C1 segment of cervical spinal cord (tissue), 14 donors: Measurements from ENCODE around the gene MGAT2.
"Not testable (repeated sequence)": the region's sequence is repeated elsewhere in the genome, so short reads cannot be mapped to it uniquely, and the experiment has no call there.

Source experiments
- DNase-seq, 14 donors: peaks; one replicate each; lab custom pipeline; 2025; lab: John Stamatoyannopoulos, UW

MGAT2 gene

DNA sequence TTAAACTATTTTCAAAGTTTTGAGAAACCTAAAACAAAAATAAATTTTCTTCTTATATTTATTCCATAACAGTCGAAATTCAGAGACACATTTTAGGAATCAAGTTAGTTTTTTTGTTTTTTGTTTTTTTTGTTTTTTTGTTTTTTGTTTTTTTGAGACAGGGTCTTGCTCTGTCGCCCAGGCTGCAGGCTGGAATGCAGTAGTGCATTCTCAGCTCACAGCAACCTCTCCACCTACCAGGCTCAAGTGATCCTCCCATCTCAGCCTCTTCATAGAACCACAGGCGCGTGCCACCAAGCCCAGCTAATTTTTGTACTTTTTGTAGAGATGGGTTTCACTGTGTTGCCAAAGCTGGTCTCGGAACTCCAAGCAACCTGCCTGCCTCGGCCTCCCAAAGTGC, 32.9 kb downstream of the MGAT2 start:
- DNase-seq, result no peak

DNA sequence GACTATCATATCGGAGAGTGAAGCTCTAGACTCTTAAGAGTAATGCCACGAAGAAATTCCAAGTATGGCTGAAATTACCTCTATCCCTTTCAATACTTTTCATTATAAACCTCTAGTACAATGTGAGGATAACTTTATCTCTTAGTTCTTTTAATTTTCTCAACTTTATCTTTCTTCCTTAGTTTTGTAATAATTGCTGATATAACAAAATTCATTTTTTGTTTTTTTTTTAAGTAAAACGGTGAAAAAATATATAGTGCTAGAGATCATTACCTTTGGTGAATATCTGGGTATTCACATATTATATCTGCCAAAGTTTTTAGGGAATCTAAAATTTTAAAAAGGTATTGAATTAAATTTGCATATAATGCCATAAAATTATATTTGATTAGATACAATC, 33.9 kb downstream of the MGAT2 start:
- no peak for DNase-seq

DNA sequence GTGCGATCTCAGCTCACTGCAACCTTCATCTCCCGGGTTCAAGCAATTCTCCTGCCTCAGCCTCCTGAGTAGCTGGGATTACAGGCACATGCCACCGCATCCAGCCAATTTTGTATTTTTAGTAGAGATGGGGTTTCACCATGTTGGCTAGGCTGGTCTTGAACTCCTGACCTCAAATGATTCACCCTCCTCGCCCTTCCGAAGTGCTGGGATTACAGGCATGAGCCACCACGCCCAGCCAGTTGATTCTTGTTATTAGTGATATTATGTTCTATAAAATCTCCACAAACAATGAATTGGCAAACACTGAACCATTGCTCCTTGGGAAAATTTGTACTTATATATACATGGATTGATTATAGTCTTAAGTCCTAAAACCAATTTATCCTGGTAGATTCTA, 36.9 kb downstream of the MGAT2 start:
- DNase-seq, result not testable (repeated sequence)

DNA sequence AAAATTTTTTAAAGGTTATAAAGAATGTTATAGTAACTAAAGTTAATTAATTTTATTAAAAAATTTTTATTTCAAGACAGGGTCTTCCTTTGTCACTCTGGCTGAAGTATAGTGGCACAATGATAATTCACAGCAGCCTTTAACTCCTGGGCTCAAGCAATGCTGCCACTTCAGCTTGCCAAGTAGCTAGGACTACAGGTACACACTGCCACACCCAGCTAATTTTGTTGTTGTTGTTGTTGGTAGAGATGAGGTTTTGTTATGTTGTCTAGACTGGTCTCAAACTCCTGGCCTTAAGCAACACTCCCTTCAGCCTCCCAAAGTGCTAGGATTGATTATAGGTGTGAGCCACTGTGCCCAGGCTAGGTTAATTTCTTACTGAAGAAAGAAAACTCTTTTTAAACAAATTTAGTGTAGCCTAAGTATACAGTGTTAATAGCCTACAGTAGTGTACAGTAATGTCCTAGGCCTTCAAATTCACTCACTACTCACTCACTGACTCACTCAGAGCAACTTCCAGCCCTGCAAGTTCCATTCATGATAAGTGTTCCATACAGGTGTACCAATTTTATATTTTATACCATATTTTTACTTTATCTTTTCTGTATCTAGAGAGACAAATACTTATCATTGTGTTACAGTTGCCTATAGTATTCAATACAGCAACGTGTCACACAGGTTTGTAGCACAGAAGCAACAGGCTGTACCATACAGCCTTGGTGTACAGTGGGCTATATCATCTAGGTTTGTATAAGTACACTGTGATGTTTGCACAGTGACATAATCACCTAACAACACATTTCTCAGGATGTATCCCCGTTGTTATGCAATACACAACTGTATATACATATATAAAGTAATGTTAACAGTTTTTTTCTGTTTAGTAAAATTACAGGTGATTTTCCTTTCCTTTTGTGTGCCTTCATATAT, 39.2 kb downstream of the MGAT2 start:
- DNase-seq, result no peak

DNA sequence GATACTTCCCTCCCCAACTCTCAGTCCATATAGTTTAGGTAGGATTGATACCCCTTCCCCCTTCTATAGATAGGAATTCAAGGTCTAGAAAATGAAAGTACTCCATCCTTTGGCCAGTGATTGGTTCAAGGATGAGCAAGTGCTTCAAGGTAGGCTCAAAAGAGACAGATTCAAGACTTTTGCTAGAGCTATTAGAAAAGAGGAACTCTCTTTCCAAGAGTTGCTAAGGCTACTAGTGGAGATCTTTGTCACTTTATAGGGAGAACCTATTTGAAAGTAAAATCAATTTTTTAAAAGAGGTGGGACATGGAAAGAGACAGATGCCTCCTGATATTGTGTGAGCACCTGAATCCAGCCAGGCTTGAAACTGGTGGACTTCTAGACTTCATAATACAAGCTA, 49.9 kb downstream of the MGAT2 start:
- DNase-seq, result no peak
